ENCODE measurements around the gene ZFAND3.

DNA sequence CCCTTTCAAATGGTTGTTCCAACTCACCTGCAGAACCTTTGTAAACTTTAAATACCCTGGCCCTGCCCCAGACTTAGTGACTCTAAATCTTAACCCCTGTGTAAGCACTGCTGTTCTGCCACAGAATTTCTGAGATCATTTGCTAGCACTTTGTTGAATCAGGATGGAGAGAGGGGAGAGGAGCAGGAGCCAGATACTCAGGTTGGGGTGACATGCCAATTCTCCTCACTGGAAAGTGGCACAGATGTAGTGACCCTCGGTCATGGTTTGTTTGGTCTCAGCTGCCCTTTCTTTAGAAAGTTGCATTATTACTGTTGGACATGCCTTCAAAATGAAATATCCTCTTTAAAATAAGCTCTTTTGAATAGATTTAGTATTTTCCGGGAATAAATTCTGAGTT is 168.0 kb downstream of the ZFAND3 start:
- TF ChIP-seq, protein P1, sequence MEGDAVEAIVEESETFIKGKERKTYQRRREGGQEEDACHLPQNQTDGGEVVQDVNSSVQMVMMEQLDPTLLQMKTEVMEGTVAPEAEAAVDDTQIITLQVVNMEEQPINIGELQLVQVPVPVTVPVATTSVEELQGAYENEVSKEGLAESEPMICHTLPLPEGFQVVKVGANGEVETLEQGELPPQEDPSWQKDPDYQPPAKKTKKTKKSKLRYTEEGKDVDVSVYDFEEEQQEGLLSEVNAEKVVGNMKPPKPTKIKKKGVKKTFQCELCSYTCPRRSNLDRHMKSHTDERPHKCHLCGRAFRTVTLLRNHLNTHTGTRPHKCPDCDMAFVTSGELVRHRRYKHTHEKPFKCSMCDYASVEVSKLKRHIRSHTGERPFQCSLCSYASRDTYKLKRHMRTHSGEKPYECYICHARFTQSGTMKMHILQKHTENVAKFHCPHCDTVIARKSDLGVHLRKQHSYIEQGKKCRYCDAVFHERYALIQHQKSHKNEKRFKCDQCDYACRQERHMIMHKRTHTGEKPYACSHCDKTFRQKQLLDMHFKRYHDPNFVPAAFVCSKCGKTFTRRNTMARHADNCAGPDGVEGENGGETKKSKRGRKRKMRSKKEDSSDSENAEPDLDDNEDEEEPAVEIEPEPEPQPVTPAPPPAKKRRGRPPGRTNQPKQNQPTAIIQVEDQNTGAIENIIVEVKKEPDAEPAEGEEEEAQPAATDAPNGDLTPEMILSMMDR (IDR thresholded peaks at IDR 0.05 in 8 of 11, conservative IDR thresholded peaks at IDR 0.05 in 3 of 11) = no peak
- TF ChIP-seq POLR2A (IDR thresholded peaks at IDR 0.05) = no peak

All from spleen (tissue), 7 donors.